H54 (cell line): Measurements from ENCODE around the gene GPAT2.
"Not testable (repeated sequence)": the region's sequence is repeated elsewhere in the genome, so short reads cannot be mapped to it uniquely, and the experiment has no call there.

Experiments used
- DNase-seq: peaks from one replicate; pipeline ENCODE4 v3.0.0; 2011; ENCODE audit warnings: low spot score, mixed read lengths; ENCODE audit not compliant: insufficient read length
- FAIRE-seq: peaks from 3 replicates; lab custom pipeline; 2011; peaks lifted over from hg19 to GRCh38; lab: Jason Lieb, UNC
- POLR2A ChIP-seq: IDR thresholded peaks from 2 replicates; pipeline ENCODE4 v1.6.1; 2011; ENCODE audit warnings: low read depth, mild to moderate bottlenecking, low read length

The GPAT2 gene

DNA sequence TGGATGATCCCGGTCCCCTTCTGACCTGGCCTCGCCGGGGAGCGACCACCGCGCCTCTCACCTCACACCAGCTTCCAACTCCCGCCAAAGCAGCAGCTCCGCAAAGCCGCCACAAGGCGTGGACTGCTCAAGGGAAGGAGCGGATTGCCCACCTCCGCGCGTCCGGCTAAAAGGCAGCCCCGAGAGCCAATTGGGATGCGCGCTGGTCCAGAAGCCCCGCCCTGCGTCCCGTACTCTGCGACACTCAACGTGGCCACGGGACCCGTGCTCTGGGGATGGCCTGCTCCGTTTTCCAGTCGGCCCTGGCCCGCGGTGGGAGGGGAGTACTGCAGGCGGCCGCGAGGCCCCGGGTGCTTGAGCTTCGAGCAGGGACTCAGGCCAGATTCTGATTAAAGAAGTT lies at the start of gene GPAT2:
Gene GPAT2, minus strand, starts transcription at position 125 of the 400 bp plus-strand sequence. CDS start 2,557 bp downstream, outside the sequence.
- not testable (repeated sequence) for FAIRE-seq, DNase-seq

GRCh38 chr2:96083989-96084857 lies 49.5 kb upstream of the GPAT2 start:
- FAIRE-seq (no peak), DNase-seq (no peak)
- TF ChIP-seq POLR2A, result no peak

- no peak for TF ChIP-seq POLR2A
- no peak for FAIRE-seq
- no peak for DNase-seq
Measured at GRCh38 chr2:96083064-96083939, 48.6 kb upstream of the GPAT2 start.

- TF ChIP-seq POLR2A, result no peak
- FAIRE-seq, result no peak
- no peak for DNase-seq
Measured at GRCh38 chr2:96082211-96083063, 47.7 kb upstream of the GPAT2 start.

DNA sequence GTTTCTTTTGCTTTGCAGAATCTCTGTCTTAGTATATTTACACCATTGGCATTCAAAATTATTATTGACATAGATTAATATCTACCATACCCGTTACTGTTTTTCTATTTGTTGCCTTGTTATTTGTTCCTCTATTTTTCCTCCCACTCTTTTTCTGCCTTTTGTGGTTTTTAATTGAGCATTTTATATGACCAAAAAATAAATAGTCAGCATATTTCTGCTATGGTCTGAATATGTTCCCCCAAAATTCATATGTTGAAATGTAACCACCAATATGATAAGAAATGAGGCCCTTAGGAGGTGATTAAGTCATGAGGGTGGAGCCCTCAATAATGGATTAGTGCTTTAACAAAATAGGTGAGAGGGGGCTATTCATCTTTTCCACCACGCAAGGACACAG lies 46.3 kb upstream of the GPAT2 start:
- no peak for TF ChIP-seq POLR2A
- FAIRE-seq (no peak), DNase-seq (no peak)

DNA sequence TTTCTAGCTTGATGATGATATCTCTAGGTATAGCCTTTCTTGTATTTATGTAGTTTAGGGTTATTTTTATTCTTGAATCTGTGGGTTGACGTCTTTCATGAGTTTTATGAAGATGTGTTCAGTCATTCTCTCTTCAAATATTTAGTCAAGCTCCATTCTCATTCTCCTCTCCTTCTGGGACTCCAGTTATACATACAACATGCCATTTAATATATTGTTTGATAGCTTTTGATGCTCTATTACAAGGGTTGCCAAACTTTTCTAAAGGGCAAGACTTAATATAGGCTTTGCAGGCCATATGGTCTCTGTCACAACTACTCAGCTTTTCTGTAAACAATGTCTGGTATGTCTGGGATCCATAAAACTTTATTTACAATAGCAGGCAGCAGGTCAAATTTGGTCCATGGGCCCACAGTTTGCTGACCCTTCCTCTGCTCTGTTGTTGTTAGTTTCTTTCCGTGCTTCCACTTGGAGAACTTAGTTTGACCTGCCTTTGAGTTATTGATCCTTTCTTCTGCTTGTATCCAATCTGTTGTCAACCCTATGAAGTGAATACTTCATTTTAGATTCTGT lies 40.6 kb upstream of the GPAT2 start:
- FAIRE-seq, result no peak
- TF ChIP-seq POLR2A, result no peak
- no peak for DNase-seq

DNA sequence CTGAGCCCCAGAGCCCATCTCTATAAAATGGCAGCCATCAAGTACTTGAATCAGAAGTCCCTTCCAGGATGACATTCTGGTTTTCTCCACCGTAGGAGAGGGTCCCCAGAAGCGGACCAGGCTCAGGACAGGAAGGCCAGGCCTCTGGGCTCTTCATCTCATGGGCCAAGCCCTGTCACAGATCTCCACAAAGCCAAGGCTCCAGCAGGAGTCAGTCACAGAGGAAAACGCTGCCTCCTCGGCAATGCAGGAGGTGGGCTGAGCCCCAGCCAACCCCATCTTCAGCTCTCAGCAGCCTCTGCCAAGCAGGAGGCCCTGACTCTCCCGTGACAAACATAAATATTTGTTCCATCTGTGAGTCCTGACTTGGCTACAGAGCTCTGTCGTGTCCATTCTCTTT lies 39.4 kb upstream of the GPAT2 start:
- no peak for TF ChIP-seq POLR2A
- FAIRE-seq, result no peak
- no peak for DNase-seq

GRCh38 chr2:96073170-96073775 lies 38.6 kb upstream of the GPAT2 start:
- no peak for TF ChIP-seq POLR2A
- FAIRE-seq, result no peak
- no peak for DNase-seq

DNA sequence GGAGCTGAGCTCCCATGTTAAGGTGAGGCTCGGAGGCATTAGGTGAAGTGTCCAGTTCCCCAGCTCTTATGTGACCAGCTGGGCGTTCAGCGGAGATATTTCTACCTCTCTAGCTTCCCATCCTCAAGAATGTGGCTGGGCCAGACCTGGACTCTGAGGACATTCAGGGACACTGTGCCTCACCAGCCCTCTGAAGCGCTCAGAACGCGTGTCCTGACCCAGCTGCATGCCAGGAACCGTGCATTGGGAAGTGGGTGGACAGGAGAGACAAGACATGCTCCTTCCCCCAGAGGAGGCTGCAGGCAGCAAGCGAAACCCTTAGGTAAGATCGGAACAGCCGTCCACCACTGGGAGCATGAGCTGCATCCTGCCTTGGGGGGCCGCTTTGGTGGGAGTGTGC lies 38.0 kb upstream of the GPAT2 start:
- DNase-seq (no peak), FAIRE-seq (no peak)
- TF ChIP-seq POLR2A, result no peak

- FAIRE-seq, DNase-seq: not testable (repeated sequence)
Measured at GRCh38 chr2:96071977-96072491, 37.3 kb upstream of the GPAT2 start.

DNA sequence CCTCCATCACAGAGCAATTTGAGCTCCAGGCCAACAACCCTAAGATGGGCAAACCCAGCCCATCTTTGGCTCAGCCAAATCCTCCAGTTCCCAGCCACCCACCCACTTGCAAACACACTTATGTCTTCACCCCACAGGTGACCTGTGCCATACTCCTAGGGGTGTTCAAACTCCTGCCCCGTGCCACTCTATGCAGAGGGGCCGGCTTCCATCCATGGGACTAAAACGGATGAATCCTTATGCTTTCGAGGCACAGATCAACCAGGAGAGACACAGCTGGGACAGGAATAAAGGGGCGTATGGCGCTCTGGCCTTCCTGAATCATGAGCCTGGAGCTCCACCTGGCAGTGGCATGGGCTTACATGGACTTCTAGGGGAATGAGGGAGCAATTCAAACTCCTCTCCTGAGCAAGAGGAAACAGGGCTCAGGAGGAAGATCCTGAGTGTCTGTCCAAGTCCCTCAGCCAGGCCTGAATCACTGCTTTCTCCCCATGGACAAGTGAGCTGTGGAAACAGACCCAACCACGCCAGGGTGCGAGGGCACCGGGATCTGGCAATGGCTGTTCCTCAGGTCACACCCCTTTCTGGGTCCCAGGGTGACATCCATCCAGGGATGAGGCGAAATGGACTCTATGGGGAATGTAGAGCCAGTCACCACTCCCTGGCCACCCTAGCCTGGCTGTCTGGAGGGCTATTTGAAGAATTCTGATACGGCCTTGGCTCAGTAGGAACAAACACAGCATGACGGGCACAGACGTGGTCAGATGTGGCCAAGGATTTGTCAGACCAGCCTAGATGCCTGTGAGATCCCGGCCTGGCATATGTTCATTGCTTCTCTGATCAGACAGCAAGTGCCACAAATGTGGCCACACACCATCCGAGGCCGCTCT lies 36.6 kb upstream of the GPAT2 start:
- DNase-seq, FAIRE-seq: not testable (repeated sequence)

GRCh38 chr2:96070351-96070750 lies 35.6 kb upstream of the GPAT2 start:
- FAIRE-seq, DNase-seq: not testable (repeated sequence)

DNA sequence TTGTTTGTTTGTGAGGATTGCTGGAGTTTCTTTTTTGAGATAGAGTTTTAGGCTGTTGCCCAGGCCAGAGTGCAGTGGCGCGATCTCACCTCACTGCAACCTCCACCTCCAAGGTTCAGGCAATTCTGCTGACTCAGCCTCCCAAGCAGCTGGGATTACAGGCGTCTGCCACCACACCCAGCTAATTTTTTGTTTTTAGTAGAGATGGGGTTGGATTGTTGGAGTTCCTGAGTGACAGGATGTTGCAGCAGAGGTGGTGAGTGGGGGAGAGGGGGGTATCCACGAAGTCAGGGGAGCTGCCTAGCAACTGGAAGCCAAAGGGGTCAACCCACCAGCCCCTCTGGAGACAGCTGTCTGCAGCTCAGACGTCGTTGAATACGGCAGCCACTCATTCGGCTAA lies 35.2 kb upstream of the GPAT2 start:
- DNase-seq, FAIRE-seq: not testable (repeated sequence)

DNA sequence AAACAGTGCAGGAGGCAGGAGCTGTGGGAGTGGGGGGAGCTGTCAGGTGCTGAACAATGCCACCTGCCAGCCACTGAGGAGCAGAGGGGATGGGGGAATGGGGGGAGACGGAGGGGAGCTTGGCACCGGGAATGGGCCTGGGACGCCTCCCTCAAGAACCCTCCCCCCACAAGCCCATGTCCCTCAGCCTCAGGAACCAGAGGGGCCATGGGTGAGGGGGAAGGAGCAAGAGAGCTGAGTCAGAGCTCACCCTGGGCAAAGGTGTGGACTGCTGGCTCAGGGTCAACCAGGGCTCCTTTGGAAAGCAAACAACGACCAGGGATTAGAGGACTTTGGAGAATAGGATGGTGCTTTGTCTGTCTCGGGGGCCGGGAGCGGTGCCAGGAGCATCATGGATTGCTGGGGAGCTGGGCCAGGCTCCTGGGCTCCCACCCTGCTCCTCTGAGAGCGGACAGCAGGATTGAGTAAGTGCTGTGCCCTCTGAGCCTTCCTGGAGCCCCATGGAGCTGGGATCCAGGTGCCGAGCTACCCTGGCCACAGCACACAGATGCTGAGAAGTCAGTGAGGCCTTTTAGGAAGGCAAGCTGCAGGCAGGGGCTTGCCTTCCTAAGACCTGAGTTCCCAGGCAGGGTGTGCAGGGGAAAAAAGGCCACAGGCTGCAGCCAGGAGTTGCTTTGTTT lies 33.3 kb upstream of the GPAT2 start:
- not testable (repeated sequence) for DNase-seq, FAIRE-seq

- FAIRE-seq, DNase-seq: not testable (repeated sequence)
Measured at GRCh38 chr2:96067098-96067660, 32.5 kb upstream of the GPAT2 start.

- not testable (repeated sequence) for FAIRE-seq, DNase-seq
Measured at GRCh38 chr2:96066511-96066910, 31.8 kb upstream of the GPAT2 start.
